Muscle of back (tissue), 11 donors: ENCODE results near the gene GLYATL2. TPM values are rescaled to one million over a fixed set of nuclear protein-coding genes. Genes with fewer than 3 reads are reported as not detected.
A peak's percentile ranks its signal among the peaks of the same experiment; 100 is the strongest.

Experiments used
- DNase-seq, 3 donors: peaks; one replicate each; pipeline versions ENCODE4 v3.0.0 to v3.0.0-alpha.2; 2013
- polyA plus RNA-seq, 10 donors: library from polyadenylated mRNA; unstranded; fragments of 120-200 nt; gene quantifications; one replicate each; pipeline ENCODE4 v1.2.1, GENCODE V29; 2013; ENCODE audit not compliant: insufficient read length in 10 of 10

The GLYATL2 gene
- polyA plus RNA-seq, 10 donors, result 0.84 to 2.7 (median 1.3) TPM

DNA sequence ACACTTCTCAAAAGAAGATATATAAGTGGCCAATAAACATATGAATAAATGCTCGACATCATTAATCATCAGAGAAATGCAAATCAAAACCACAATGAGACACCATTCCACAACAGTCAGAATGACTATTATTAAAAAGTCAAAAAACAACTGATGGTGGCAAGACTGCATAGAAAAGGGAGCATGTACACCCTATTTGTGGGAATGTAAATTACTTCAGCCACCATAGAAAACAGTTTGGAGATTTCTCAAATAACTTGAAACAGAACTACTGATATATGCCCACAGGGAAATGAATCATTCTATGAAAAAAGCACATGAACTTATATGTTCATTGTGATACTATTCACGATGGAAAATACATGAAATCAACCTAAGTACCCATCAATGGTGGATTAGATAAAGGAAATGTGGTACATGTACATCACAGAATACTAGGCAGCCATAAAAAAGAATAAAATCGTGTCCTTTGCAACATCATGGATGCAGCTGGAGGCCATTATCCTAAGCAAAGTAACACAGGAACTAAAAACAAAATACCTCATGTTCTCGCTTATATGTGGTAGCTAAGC, 42.4 kb downstream of the GLYATL2 start:
- DNase-seq, result no peak

DNA sequence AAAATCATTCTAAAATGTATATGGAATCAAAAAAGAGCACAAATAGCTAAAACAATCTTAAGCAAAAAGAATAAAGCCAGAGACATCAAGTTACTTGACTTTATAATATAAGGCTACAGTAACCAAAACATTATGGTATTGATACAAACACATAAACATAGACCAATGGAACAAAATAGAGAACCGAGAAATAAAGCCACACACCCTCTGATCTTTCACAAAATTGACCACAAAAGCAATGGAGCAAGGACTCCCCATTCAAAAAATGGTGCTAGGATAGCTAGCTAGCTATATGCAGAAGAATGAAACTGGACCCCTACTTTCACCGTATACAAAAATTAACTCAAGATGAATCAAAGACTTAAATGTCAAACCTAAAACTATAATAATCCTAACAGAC, 43.2 kb downstream of the GLYATL2 start:
- no peak for DNase-seq

DNA sequence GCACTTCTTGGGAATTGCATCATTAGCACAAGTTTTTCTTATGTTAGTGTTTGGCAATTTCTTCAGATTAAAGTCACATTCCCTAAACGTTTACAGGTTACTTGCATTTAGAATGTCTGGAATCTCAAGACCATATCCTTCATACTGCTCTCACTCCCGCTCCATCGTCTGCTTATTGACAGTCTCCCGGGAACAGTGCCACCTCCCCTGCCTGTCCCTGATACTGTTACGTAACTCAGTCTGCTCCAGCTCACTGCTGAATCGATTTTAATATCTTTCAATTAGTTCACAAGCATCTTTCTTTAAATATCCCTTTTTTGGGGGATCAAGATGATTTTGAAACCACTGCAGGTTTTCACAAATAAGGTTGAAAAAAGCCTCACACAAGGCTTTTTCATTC, 48.2 kb downstream of the GLYATL2 start:
- no peak for DNase-seq

DNA sequence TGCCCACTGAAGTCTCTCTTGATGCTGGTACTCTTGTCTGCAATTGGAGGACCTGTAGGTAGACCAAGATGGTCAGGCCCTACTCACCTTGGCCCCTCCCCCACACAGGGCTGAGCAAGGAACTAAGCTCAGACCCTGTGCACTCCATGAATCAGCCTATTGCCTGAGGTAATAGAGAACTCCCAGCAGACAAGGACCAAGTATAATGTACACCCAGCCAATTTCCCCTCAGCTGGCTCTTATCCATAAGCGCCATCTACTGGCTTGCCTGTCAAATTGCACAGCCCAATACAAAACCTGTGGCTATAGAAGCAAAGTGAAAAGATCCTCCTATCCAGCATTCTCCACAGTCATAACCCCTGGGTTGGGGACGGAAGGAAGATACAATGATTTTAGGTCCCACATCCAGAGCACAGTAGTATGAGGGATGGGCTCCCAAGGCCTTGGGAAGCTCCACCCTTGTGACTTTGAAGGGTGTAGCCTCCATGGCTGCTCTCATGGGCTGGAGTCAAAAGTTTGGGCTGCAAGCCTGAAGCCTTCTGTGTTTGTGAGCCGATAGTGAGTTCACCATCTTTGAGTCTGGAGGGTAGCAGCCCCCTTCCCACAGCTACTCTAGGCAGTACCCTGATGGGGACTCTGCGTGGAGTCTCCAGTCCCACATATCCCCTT, 56.0 kb downstream of the GLYATL2 start:
- peak in 2 of 3 donors; percentile 4 to 11 for DNase-seq

DNA sequence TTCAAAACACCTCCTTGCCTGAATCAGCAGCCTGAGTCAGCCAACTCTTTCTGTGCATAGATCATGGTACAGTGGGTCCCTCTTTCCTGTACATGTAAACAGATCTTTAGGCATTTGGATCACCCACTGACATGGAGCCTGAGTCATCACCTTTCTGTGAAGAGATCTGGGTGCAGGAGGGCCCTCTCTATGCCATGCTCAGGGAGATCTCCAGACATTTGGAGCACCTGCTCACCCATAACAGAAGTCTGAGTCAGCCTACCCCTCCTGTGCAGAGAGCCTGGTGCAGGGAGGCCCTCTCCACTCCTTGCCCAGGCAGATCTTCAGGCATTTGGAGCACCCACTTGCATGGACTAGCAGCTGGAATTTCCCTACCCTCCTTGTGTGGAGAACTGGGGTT, 56.6 kb downstream of the GLYATL2 start:
- no peak for DNase-seq

DNA sequence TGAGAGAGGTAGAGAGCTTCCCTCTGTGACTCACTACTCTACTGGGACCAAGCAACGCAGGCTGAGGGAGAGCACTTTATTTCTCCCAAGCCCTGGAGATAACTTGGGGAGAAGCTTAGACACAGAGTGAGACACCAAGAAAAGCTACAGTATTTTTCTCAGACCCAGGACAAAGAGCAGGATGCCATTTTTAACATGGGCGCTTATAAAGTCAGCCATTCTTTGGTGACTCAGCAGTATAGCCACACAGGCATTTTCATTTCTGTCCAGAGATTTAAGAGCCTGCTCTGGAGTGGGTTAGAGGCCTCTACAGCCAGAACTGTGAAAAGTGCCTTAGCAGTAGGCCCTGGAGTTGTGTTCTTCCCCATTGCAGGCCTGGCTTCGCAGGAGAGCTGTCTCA, 57.8 kb downstream of the GLYATL2 start:
- no peak for DNase-seq

DNA sequence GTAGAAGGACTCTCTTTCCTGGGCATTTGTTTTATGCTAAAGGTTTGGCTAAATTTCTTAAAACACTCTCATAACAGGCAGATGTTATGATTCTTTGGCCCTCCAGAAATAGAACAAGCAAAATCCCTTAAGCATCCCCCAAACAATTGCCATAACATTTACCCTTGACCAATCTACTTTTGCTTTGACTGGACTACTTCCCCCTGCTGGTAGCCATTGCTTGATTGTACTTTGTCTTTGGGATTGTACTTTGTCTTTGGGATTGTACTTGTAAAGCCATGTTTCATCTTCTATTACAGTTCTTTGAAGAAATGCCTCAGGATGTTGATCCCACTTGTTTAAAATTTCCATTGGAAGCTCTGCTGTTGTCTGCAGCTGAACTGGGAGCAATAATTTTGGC, 59.5 kb downstream of the GLYATL2 start:
- no peak for DNase-seq

Other genes starting within 250 kb of the GLYATL2 start
- 1 to 10 TPM in 1 of 10 donors, under 1 TPM in 9; 0.52 to 1.0 (median 0.71) TPM for gene CNTF, start 222.0 kb downstream of the GLYATL2 start, polyA plus RNA-seq
- not detected for gene GLYAT, start 112.8 kb downstream of the GLYATL2 start, polyA plus RNA-seq
- gene GLYATL1, start 94.8 kb upstream of the GLYATL2 start, polyA plus RNA-seq, result 1 to 10 TPM in 2 of 10 donors, under 1 TPM in 8; 0.34 to 1.8 (median 0.60) TPM
- under 1 TPM in 1 of 10 donors, not detected in 9; 0.34 TPM for gene GLYATL1B, start 241.6 kb upstream of the GLYATL2 start, polyA plus RNA-seq